ENCODE measurements around the gene CCL14. TPM values are rescaled to one million over a fixed set of nuclear protein-coding genes. Genes with fewer than 3 reads are reported as not detected.

CCL14 gene
- 10 to 100 TPM; 14.4 to 62.6 (median 25.8) TPM for total RNA-seq

GRCh38 chr17:35986643-35987042, at the start of gene CCL14:
Gene CCL14, minus strand, starts transcription at chr17:35986729. Its CDS starts 80 bp downstream, at chr17:35986649.
- H3K4me1 ChIP-seq: no peaks in the 10 kb centered on the region
- peaks cover 0 to 11% (median 0%) of the 10 kb centered on the region in 4 donors for H3K9me3 ChIP-seq
- no peak for TF ChIP-seq CTCF (IDR thresholded peaks at IDR 0.05)
- no peak for TF ChIP-seq POLR2A (IDR thresholded peaks at IDR 0.05)
- no peak for TF ChIP-seq EP300 (IDR thresholded peaks at IDR 0.05)
- H3K27ac ChIP-seq: peak within 1 kb of the TSS in 1 of 4 donors; percentile 51
- peak within 1 kb of the TSS in 1 of 4 donors; percentile 28 for H3K4me3 ChIP-seq
- 42 to 60% methylated on average over 1 of the region's 1 CpG for WGBS, 2 donors
- H3K36me3 ChIP-seq: no peaks in the 10 kb centered on the region
- DNase-seq (ENCODE audit: low spot score in 2 of 2): no peak
- H3K27me3 ChIP-seq: no peaks in the 10 kb centered on the region

DNA sequence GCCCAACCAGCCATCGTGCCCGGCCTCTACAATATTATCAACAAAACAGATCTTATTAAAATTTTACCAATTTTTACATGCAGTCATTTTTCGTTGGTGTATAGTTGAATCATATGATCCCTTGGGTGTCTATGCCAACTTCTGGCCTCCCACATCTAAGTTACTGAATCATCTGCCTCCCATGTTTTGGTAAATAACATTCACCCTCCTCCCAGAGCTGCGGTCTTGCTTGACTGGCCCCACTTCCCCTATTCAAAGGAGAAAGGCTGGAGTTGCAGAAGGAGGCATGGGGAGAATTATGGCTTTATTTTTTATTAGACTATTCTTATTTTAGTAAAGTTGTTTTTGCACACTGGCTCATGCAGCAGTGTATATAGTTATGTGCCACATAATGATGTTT, 49.7 kb upstream of the CCL14 start:
- Histone ChIP-seq H3K9me3 (no peaks in the 10 kb centered on the region), H3K27ac (no peak overlapping the region), H3K36me3 (no peaks in the 10 kb centered on the region), H3K4me3 (no peak overlapping the region), H3K4me1 (no peaks in the 10 kb centered on the region), H3K27me3 (no peaks in the 10 kb centered on the region)
- TF ChIP-seq CTCF (IDR thresholded peaks at IDR 0.05): no peak
- no peak for TF ChIP-seq POLR2A (IDR thresholded peaks at IDR 0.05)
- no peak for TF ChIP-seq EP300 (IDR thresholded peaks at IDR 0.05)
- WGBS, 2 donors: 84 to 89% methylated on average over 4 of the region's 4 CpGs
- DNase-seq (ENCODE audit: low spot score in 2 of 2): no peak

- Histone ChIP-seq H3K27me3 (no peaks in the 10 kb centered on the region), H3K4me3 (no peak overlapping the region), H3K9me3 (no peaks in the 10 kb centered on the region), H3K4me1 (no peaks in the 10 kb centered on the region), H3K27ac (no peak overlapping the region), H3K36me3 (no peaks in the 10 kb centered on the region)
- TF ChIP-seq POLR2A (IDR thresholded peaks at IDR 0.05) (no peak), CTCF (IDR thresholded peaks at IDR 0.05) (no peak), EP300 (IDR thresholded peaks at IDR 0.05) (no peak)
- WGBS, 2 donors: 68 to 69% methylated on average over 3 of the region's 3 CpGs
- DNase-seq (ENCODE audit: low spot score in 2 of 2): no peak
Measured at GRCh38 chr17:36034127-36034526, 47.6 kb upstream of the CCL14 start.

- no peak overlapping the region for H3K4me3 ChIP-seq
- WGBS, 2 donors: 81 to 93% methylated on average over 1 of the region's 1 CpG
- no peak overlapping the region for H3K27ac ChIP-seq
- DNase-seq (ENCODE audit: low spot score in 2 of 2): no peak
- TF ChIP-seq POLR2A (IDR thresholded peaks at IDR 0.05): no peak
- H3K4me1 ChIP-seq: no peaks in the 10 kb centered on the region
- no peaks in the 10 kb centered on the region for H3K9me3 ChIP-seq
- H3K36me3 ChIP-seq: no peaks in the 10 kb centered on the region
- no peaks in the 10 kb centered on the region for H3K27me3 ChIP-seq
Measured at GRCh38 chr17:36030956-36031355, 44.4 kb upstream of the CCL14 start.

DNA sequence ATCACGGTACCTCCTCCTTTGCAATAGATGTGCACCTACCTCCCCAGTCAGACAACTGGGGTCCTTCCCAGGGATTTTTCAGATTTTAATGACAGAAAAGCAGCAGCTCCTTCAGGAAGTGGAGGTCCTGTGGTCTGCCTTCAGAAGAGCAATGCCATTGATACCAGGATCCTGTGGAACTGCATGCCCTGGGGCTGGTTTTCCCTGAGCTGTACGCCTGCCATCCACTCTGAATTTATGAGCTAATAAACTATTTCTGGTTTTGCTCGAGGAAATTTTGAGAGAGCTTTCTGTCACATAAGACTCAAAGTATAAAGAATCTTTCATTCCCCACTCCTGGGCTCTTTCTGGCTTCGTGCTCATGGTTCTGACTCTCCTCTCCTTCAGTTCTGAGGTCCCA, 41.2 kb upstream of the CCL14 start:
- H3K36me3 ChIP-seq: no peaks in the 10 kb centered on the region
- 29 to 36% methylated on average over 4 of the region's 4 CpGs for WGBS, 2 donors

More for the DNA sequence above, 41.2 kb upstream of the CCL14 start:
- no peak overlapping the region for H3K27ac ChIP-seq
- no peaks in the 10 kb centered on the region for H3K27me3 ChIP-seq
- no peak overlapping the region for H3K4me3 ChIP-seq
- DNase-seq (ENCODE audit: low spot score in 2 of 2): no peak
- TF ChIP-seq POLR2A (IDR thresholded peaks at IDR 0.05) (no peak), EP300 (IDR thresholded peaks at IDR 0.05) (no peak), CTCF (IDR thresholded peaks at IDR 0.05) (no peak)
- H3K9me3 ChIP-seq: peaks cover 0 to 6% (median 0%) of the 10 kb centered on the region in 4 donors
- H3K4me1 ChIP-seq: no peaks in the 10 kb centered on the region
